ENCODE results near the gene CTF1.

CTF1 gene

GRCh38 chr16:30907064-30907463 lies 10.7 kb downstream of the CTF1 start:
- DNase-seq (ENCODE audit: low read depth) = no peak

- no peak for DNase-seq (ENCODE audit: low read depth)
These were observed 14.1 kb downstream of the CTF1 start for GRCh38 chr16:30910427-30911029.

GRCh38 chr16:30912794-30913412 lies 16.5 kb downstream of the CTF1 start:
- DNase-seq (ENCODE audit: low read depth) = no peak

- DNase-seq (ENCODE audit: low read depth) = no peak
These were observed 18.4 kb downstream of the CTF1 start for GRCh38 chr16:30914830-30915229.

GRCh38 chr16:30918614-30919013 lies 22.2 kb downstream of the CTF1 start:
- no peak for DNase-seq (ENCODE audit: low read depth)

GRCh38 chr16:30920891-30921290 lies 24.5 kb downstream of the CTF1 start:
- no peak for DNase-seq (ENCODE audit: low read depth)

GRCh38 chr16:30921459-30921747 lies 25.0 kb downstream of the CTF1 start:
- no peak for DNase-seq (ENCODE audit: low read depth)

- DNase-seq (ENCODE audit: low read depth) = peak; percentile 82
These were observed 25.5 kb downstream of the CTF1 start for GRCh38 chr16:30921748-30922419.

- DNase-seq (ENCODE audit: low read depth) = peak; percentile 99
These were observed 26.1 kb downstream of the CTF1 start for GRCh38 chr16:30922420-30922959.

- peak; percentile 95 for DNase-seq (ENCODE audit: low read depth)
These were observed 26.6 kb downstream of the CTF1 start for GRCh38 chr16:30922960-30923535.

GRCh38 chr16:30923554-30924075 lies 27.2 kb downstream of the CTF1 start, which contains the start of gene FBXL19:
Gene FBXL19 (plus strand): TSS chr16:30923572. CDS start chr16:30925755, 2,183 bp downstream.
- DNase-seq (ENCODE audit: low read depth) = peak; percentile 25

- no peak for DNase-seq (ENCODE audit: low read depth)
These were observed 27.9 kb downstream of the CTF1 start for GRCh38 chr16:30924076-30924912.

- no peak for DNase-seq (ENCODE audit: low read depth)
These were observed 28.7 kb downstream of the CTF1 start for GRCh38 chr16:30924913-30925631.

GRCh38 chr16:30925632-30925987 lies 29.2 kb downstream of the CTF1 start:
- no peak for DNase-seq (ENCODE audit: low read depth)

GRCh38 chr16:30925995-30926811 lies 29.8 kb downstream of the CTF1 start:
- DNase-seq (ENCODE audit: low read depth) = no peak

GRCh38 chr16:30926937-30927788 lies 30.7 kb downstream of the CTF1 start:
- DNase-seq (ENCODE audit: low read depth) = no peak

- DNase-seq (ENCODE audit: low read depth) = no peak
These were observed 31.5 kb downstream of the CTF1 start for GRCh38 chr16:30927789-30928378.

- no peak for DNase-seq (ENCODE audit: low read depth)
These were observed 32.0 kb downstream of the CTF1 start for GRCh38 chr16:30928390-30928789.

GRCh38 chr16:30929167-30929566 lies 32.8 kb downstream of the CTF1 start:
- no peak for DNase-seq (ENCODE audit: low read depth)
